SK-N-SH (cell line): ENCODE data around the gene TMEM164. TPM values are rescaled to one million over a fixed set of nuclear protein-coding genes. Genes with fewer than 3 reads are reported as not detected.

Experiments used
- CTCF ChIA-PET: fragments of 300-600, 350-600 bp; formaldehyde crosslinking; extraction: SDS; loops from one replicate; lab custom pipeline; 2021; lab: Yijun Ruan, JAX
- POLR2A ChIA-PET: fragments of 350-600 bp; sonication (Branson Sonifier 250); formaldehyde crosslinking; extraction: SDS; loops from one replicate; lab custom pipeline; 2020; ENCODE audit warnings: antibody characterized with exemption, inconsistent platforms; lab: Yijun Ruan, JAX
- DNase-seq: peaks from one replicate; pipeline ENCODE4 v3.0.0; 2012
- H2AFZ ChIP-seq: fragments of 200-600 bp; sonication (generic); 2 replicates; pipeline ENCODE4 v1.8.1; 2016; ENCODE audit warnings: antibody characterized with exemption, mild to moderate bottlenecking, low read depth
- H3F3A ChIP-seq: fragments of 200-600 bp; sonication (generic); replicated peaks from 2 replicates; pipeline ENCODE3; 2016; ENCODE audit warnings: antibody characterized with exemption, mild to moderate bottlenecking; ENCODE audit not compliant: insufficient read depth
- H3K27ac ChIP-seq, 2 experiments: fragments of 200-500 bp in 1 of 2; fragments of 200-600 bp in 1 of 2; sonication (Bioruptor generic) in 1 of 2; sonication (generic), shearing (Covaris generic) in 1 of 2; 2 replicates each; pipeline versions ENCODE4 v1.5.1 to v1.6.1; 2014 to 2016; ENCODE audit warnings: low read depth in 2 of 2, inconsistent platforms in 1 of 2, low read length in 1 of 2, mild to moderate bottlenecking in 1 of 2, mixed read lengths in 1 of 2
- H3K27me3 ChIP-seq: fragments of 200-600 bp; sonication (generic), shearing (Covaris generic); 2 replicates; pipeline ENCODE4 v1.6.1; 2016; ENCODE audit warnings: mixed run types; ENCODE audit not compliant: insufficient read depth
- H3K36me3 ChIP-seq, 2 experiments: fragments of 200-500 bp in 1 of 2; fragments of 200-600 bp in 1 of 2; sonication (Bioruptor generic) in 1 of 2; sonication (generic) in 1 of 2; replicated peaks in 1 of 2; 2 replicates each; pipeline versions ENCODE3 to v1.5.1; 2014 to 2016; ENCODE audit warnings: low read length in 1 of 2, mild to moderate bottlenecking in 1 of 2; ENCODE audit not compliant: insufficient read depth in 2 of 2, control insufficient read depth in 1 of 2
- H3K4me1 ChIP-seq, 2 experiments: fragments of 200-500 bp in 1 of 2; fragments of 200-600 bp in 1 of 2; sonication (Bioruptor generic) in 1 of 2; sonication (generic), shearing (Covaris generic) in 1 of 2; 2 replicates each; pipeline versions ENCODE4 v1.5.1 to v1.6.1; 2014 to 2016; ENCODE audit warnings: low read depth in 1 of 2, low read length in 1 of 2, mixed run types in 1 of 2; ENCODE audit not compliant: insufficient read depth in 2 of 2, control insufficient read depth in 1 of 2
- H3K4me2 ChIP-seq: fragments of 200-600 bp; sonication (generic), shearing (Covaris generic); 2 replicates; pipeline ENCODE4 v1.6.1; 2017; ENCODE audit warnings: mixed run types
- H3K4me3 ChIP-seq, 2 experiments: fragments of 200-500 bp in 1 of 2; fragments of 200-600 bp in 1 of 2; sonication (Bioruptor generic) in 1 of 2; sonication (generic), shearing (Covaris generic) in 1 of 2; 2 replicates each; pipeline versions ENCODE4 v1.5.1 to v1.8.1; 2014 to 2016; ENCODE audit warnings: low read depth in 2 of 2, inconsistent platforms in 1 of 2, low read length in 1 of 2, mild to moderate bottlenecking in 1 of 2, mixed read lengths in 1 of 2, moderate library complexity in 1 of 2
- H3K79me2 ChIP-seq: fragments of 200-600 bp; sonication (generic); 2 replicates; pipeline ENCODE4 v1.8.1; 2017; ENCODE audit warnings: mild to moderate bottlenecking; ENCODE audit not compliant: insufficient read depth
- H3K9ac ChIP-seq: fragments of 200-600 bp; sonication (generic); 2 replicates; pipeline ENCODE4 v1.6.1; 2017; ENCODE audit warnings: mixed run types
- H3K9me2 ChIP-seq: fragments of 200-600 bp; sonication (generic); 2 replicates; pipeline ENCODE4 v1.6.1; 2017; ENCODE audit warnings: mixed run types
- H3K9me3 ChIP-seq: fragments of 200-600 bp; sonication (generic); 2 replicates; pipeline ENCODE4 v1.6.1; 2017; ENCODE audit warnings: mixed run types, mild to moderate bottlenecking, moderate library complexity
- H4K20me1 ChIP-seq: fragments of 200-600 bp; sonication (generic); 2 replicates; pipeline ENCODE4 v1.6.1; 2017; ENCODE audit warnings: mild to moderate bottlenecking, mixed run types; ENCODE audit not compliant: insufficient read depth
- ELF1 ChIP-seq: IDR thresholded peaks from 2 replicates; pipeline ENCODE4 v1.4.0; 2012
- MEF2A ChIP-seq: IDR thresholded peaks from 2 replicates; pipeline ENCODE4 v1.4.0; 2012; ENCODE audit warnings: low read depth, borderline replicate concordance
- PBX3 ChIP-seq: IDR thresholded peaks from 2 replicates; pipeline ENCODE4; 2012
- POLR2AphosphoS5 ChIP-seq: IDR thresholded peaks from 2 replicates; pipeline ENCODE4 v1.6.1; 2012; ENCODE audit warnings: low read depth, low read length
- RAD21 ChIP-seq: IDR thresholded peaks from 2 replicates; pipeline ENCODE4 v1.6.1; 2012; ENCODE audit warnings: mild to moderate bottlenecking, low read length
- REST ChIP-seq: IDR thresholded peaks from 2 replicates; pipeline ENCODE4 v1.6.1; 2012; ENCODE audit warnings: mild to moderate bottlenecking, low read depth, low read length, moderate library complexity
- TAF1 ChIP-seq: IDR thresholded peaks from 2 replicates; pipeline ENCODE4 v1.6.1; 2012; ENCODE audit warnings: low read depth, mild to moderate bottlenecking, low read length, moderate library complexity, borderline replicate concordance
- TCF12 ChIP-seq: IDR thresholded peaks from 2 replicates; pipeline ENCODE4 v1.4.0; 2012
- USF1 ChIP-seq: IDR thresholded peaks from 2 replicates; pipeline ENCODE4 v1.4.0; 2012; ENCODE audit warnings: low read depth, borderline replicate concordance
- WGBS: methylation state at CpG from one replicate; pipeline ENCODE4 v1.1.6; 2017; ENCODE audit warnings: low lambda C conversion rate; 5-methylcytosine and 5-hydroxymethylcytosine counted together
- polyA plus RNA-seq, 3 experiments: library from polyadenylated mRNA; depleted of rRNA; stranded (reverse); fragments of >200 nt; gene quantifications; 2 replicates each; pipeline ENCODE4 v1.2.3, GENCODE V29; 2012

The TMEM164 gene
- polyA plus RNA-seq, 1 of the 3 experiments (the other 2 are of a cell fraction), result 11.9 TPM

GRCh38 chrX:110002300-110003166, at the start of gene TMEM164 (continued):
- TF ChIP-seq ELF1 (0 out of 2 replicates have a peak, but pooled peaks have one; percentile 12), USF1 (no peak), TCF12 (no peak), RAD21 (no peak)
- TF ChIP-seq, all 33 proteins: peak for 4

- peak overlapping the region; percentile 42; the same call in 1 of the 2 replicates for H2AFZ ChIP-seq
- H3K79me2 ChIP-seq, result no peaks in the 10 kb centered on the region
- H3K9me2 ChIP-seq, result no peaks in the 10 kb centered on the region
- peak overlapping the region in 1 of 2 experiments; percentile 30; a peak in 2 of 4 replicates for H3K27ac ChIP-seq
- no peaks in the 10 kb centered on the region for H3F3A ChIP-seq
- WGBS, result 30% methylated on average over 2 of the region's 2 CpGs
- H3K9ac ChIP-seq, result no peak overlapping the region
- H3K4me3 ChIP-seq, result no peak overlapping the region
- ChIA-PET POLR2A (no interaction called here), CTCF (no interaction called here)
- no peaks in the 10 kb centered on the region for H3K27me3 ChIP-seq
- H3K36me3 ChIP-seq, result no peaks in the 10 kb centered on the region
- no peak for DNase-seq
- TF ChIP-seq TAF1 (no peak), POLR2AphosphoS5 (no peak), PBX3 (no peak), MEF2A (no peak), REST (no peak)
- no peaks in the 10 kb centered on the region for H3K4me1 ChIP-seq
- H3K4me2 ChIP-seq, result no peak overlapping the region
- H3K9me3 ChIP-seq, result no peaks in the 10 kb centered on the region
- H4K20me1 ChIP-seq, result no peaks in the 10 kb centered on the region
Observed at GRCh38 chrX:109954333-109954732, 48.6 kb upstream of the TMEM164 start.
